ENCODE results near the gene A2M. TPM values are rescaled to one million over a fixed set of nuclear protein-coding genes. Genes with fewer than 3 reads are reported as not detected.

Gene A2M
- total and polyA plus RNA-seq, 4 donors = 377 to 2,674 (median 775) TPM

DNA sequence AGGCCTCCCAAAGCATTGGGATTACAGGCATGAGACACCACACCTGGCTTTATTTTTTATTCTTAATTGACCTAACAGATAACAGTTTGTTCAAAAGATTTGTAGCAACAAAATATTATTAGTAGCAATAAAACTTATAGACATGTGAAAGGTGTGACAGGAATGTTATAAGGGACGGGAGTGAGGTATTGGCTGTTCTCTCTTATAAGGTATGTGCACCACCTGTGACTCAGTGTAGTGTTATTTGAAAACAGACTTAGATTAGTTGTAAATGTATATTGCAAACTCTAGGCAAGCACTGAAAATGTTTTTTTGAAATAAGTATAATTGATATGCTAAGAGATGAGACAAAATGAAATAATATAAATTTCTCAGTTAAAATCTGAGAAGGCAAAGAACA is 68.6 kb downstream of the A2M start:
- H3K27me3 ChIP-seq (ENCODE audit: control insufficient read depth in 3 of 3, insufficient read depth in 3 of 3, low read length in 2 of 3) = no peaks in the 10 kb centered on the region
- ATAC-seq (ENCODE audit: insufficient read depth, low FRiP score) (no peak), DNase-seq (no peak)
- no peak overlapping the region for H3K27ac ChIP-seq (ENCODE audit: low read depth in 1 of 2, low read length in 1 of 2)
- no peak overlapping the region for H3K9ac ChIP-seq (ENCODE audit: insufficient read depth in 1 of 2, low read length in 2 of 2)
- no peaks in the 10 kb centered on the region for H3K4me1 ChIP-seq (ENCODE audit: control insufficient read depth in 5 of 5, insufficient read depth in 5 of 5, low read length in 5 of 5)
- no peak overlapping the region for H3K4me3 ChIP-seq
- WGBS, 2 donors = 98 to 99% methylated on average over 1 of the region's 1 CpG
- TF ChIP-seq, protein P1, sequence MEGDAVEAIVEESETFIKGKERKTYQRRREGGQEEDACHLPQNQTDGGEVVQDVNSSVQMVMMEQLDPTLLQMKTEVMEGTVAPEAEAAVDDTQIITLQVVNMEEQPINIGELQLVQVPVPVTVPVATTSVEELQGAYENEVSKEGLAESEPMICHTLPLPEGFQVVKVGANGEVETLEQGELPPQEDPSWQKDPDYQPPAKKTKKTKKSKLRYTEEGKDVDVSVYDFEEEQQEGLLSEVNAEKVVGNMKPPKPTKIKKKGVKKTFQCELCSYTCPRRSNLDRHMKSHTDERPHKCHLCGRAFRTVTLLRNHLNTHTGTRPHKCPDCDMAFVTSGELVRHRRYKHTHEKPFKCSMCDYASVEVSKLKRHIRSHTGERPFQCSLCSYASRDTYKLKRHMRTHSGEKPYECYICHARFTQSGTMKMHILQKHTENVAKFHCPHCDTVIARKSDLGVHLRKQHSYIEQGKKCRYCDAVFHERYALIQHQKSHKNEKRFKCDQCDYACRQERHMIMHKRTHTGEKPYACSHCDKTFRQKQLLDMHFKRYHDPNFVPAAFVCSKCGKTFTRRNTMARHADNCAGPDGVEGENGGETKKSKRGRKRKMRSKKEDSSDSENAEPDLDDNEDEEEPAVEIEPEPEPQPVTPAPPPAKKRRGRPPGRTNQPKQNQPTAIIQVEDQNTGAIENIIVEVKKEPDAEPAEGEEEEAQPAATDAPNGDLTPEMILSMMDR (IDR thresholded peaks at IDR 0.05; ENCODE audit: control extremely low read depth, extremely low read depth) = no peak
- no peaks in the 10 kb centered on the region for H3K9me3 ChIP-seq (ENCODE audit: control insufficient read depth in 4 of 4, insufficient read depth in 3 of 4, low read length in 3 of 4)
- no peaks in the 10 kb centered on the region for H3K36me3 ChIP-seq (ENCODE audit: control insufficient read depth in 4 of 4, insufficient read depth in 4 of 4, low read length in 4 of 4)

DNA sequence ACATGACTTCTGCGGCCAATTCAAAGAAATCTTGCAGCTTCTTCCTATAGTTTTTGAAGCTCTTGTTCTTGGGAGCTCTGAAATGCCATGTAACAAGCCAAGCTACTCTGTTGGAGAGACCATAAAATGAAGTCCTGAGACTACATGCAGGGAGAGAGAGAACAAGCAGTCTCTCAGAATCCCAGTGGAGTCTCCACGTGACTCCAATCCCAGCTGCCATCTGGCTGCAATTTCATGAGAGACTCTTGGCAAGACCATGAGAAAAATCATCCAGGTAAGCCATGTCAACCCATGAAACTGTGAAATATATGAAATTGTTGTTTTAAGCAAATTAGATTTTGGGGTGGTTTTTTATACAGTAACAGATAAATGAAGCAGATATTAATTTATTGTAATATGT is 72.0 kb downstream of the A2M start:
- Histone ChIP-seq H3K4me3 (no peak overlapping the region), H3K27me3 (ENCODE audit: control insufficient read depth in 3 of 3, insufficient read depth in 3 of 3, low read length in 2 of 3) (no peaks in the 10 kb centered on the region), H3K9me3 (ENCODE audit: control insufficient read depth in 4 of 4, insufficient read depth in 3 of 4, low read length in 3 of 4) (no peaks in the 10 kb centered on the region), H3K9ac (ENCODE audit: insufficient read depth in 1 of 2, low read length in 2 of 2) (no peak overlapping the region), H3K27ac (ENCODE audit: low read depth in 1 of 2, low read length in 1 of 2) (no peak overlapping the region), H3K36me3 (ENCODE audit: control insufficient read depth in 4 of 4, insufficient read depth in 4 of 4, low read length in 4 of 4) (no peaks in the 10 kb centered on the region), H3K4me1 (ENCODE audit: control insufficient read depth in 5 of 5, insufficient read depth in 5 of 5, low read length in 5 of 5) (no peaks in the 10 kb centered on the region)
- 89 to 91% methylated on average over 2 of the region's 2 CpGs for WGBS, 2 donors
- DNase-seq (no peak), ATAC-seq (ENCODE audit: insufficient read depth, low FRiP score) (no peak)
- TF ChIP-seq, protein P1 (IDR thresholded peaks at IDR 0.05; ENCODE audit: control extremely low read depth, extremely low read depth) = no peak

DNA sequence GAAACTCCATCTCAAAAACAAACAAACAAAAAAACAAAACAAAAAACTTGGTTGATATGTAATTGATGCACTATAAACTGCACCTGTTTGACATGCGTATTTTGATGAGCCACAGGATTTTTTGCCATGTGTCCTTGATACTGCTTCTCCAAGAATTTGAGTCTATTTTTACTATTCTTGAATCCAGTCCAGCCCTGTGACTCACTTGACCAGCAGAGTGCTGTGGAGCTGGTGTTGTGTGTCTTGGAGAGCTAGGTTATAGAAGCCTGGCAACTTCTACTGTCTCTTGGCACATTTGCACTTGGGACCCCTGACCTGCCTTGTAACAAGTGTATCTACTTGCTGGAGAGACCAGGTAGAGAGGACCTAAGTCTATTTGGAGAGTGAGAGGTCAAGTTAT is 74.4 kb downstream of the A2M start:
- DNase-seq (no peak), ATAC-seq (ENCODE audit: insufficient read depth, low FRiP score) (no peak)
- TF ChIP-seq, protein P1 (IDR thresholded peaks at IDR 0.05; ENCODE audit: control extremely low read depth, extremely low read depth) = no peak
- Histone ChIP-seq H3K36me3 (ENCODE audit: control insufficient read depth in 4 of 4, insufficient read depth in 4 of 4, low read length in 4 of 4) (no peaks in the 10 kb centered on the region), H3K9ac (ENCODE audit: insufficient read depth in 1 of 2, low read length in 2 of 2) (no peak overlapping the region), H3K4me3 (no peak overlapping the region), H3K4me1 (ENCODE audit: control insufficient read depth in 5 of 5, insufficient read depth in 5 of 5, low read length in 5 of 5) (no peaks in the 10 kb centered on the region), H3K27me3 (ENCODE audit: control insufficient read depth in 3 of 3, insufficient read depth in 3 of 3, low read length in 2 of 3) (no peaks in the 10 kb centered on the region), H3K9me3 (ENCODE audit: control insufficient read depth in 4 of 4, insufficient read depth in 3 of 4, low read length in 3 of 4) (no peaks in the 10 kb centered on the region), H3K27ac (ENCODE audit: low read depth in 1 of 2, low read length in 1 of 2) (no peak overlapping the region)
- 80 to 94% methylated on average over 1 of the region's 1 CpG for WGBS, 2 donors

DNA sequence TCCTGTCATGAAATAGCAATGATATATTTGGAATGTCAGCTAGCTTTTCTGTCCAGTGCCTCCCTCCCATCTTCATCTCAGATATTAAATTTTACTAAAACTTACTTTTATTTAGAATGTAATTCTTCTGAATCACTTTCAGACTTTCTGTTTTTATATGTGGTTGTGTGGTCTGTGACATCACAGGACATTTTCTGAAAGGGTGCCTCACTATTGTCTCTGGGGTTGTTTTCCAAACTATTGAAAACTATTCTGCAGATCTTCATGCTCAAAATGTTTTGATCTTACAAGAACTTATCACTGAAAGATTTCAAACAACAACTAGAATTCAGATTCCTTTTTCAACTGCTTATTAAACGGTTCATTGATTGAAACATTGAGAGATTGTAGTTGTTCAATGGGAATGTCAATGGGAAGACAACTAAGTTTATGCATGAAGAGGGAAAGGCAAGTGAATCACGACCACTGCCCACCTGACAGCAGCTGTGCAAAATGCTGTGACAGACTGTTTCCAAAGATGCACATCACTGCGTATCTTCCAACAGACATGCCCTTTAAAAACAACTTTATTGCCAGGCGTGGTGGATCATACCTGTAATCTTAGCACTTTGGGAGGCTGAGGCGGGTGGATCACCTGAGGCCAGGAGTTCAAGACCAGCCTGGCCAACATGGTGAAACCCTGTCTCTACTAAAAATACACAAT is 75.1 kb downstream of the A2M start:
- WGBS, 2 donors = 82 to 85% methylated on average over 5 of the region's 5 CpGs
- DNase-seq (no peak), ATAC-seq (ENCODE audit: insufficient read depth, low FRiP score) (no peak)
- TF ChIP-seq, protein P1 (IDR thresholded peaks at IDR 0.05; ENCODE audit: control extremely low read depth, extremely low read depth) = no peak
- H3K4me1 ChIP-seq (ENCODE audit: control insufficient read depth in 5 of 5, insufficient read depth in 5 of 5, low read length in 5 of 5) = no peaks in the 10 kb centered on the region
- no peaks in the 10 kb centered on the region for H3K9me3 ChIP-seq (ENCODE audit: control insufficient read depth in 4 of 4, insufficient read depth in 3 of 4, low read length in 3 of 4)
- H3K4me3 ChIP-seq = no peak overlapping the region
- H3K27me3 ChIP-seq (ENCODE audit: control insufficient read depth in 3 of 3, insufficient read depth in 3 of 3, low read length in 2 of 3) = no peaks in the 10 kb centered on the region
- no peaks in the 10 kb centered on the region for H3K36me3 ChIP-seq (ENCODE audit: control insufficient read depth in 4 of 4, insufficient read depth in 4 of 4, low read length in 4 of 4)
- H3K27ac ChIP-seq (ENCODE audit: low read depth in 1 of 2, low read length in 1 of 2) = no peak overlapping the region
- H3K9ac ChIP-seq (ENCODE audit: insufficient read depth in 1 of 2, low read length in 2 of 2) = no peak overlapping the region

Data from lung (tissue), 12 donors.